DOHH2 (cell line): ENCODE data around the gene AGPAT1.

Experiments
- EZH2phosphoT487 ChIP-seq: fragments of 200-600 bp; sonication (generic); IDR thresholded peaks from 2 replicates; pipeline ENCODE4 v1.6.1; 2017; ENCODE audit warnings: borderline replicate concordance, mild to moderate bottlenecking, antibody characterized with exemption, low read length, moderate library complexity, mixed read lengths
- TF ChIP-seq, protein P1 (sequence below): fragments of 200-600 bp; sonication (generic); IDR thresholded peaks from one replicate; pipeline ENCODE4 v1.5.1; 2014; ENCODE audit warnings: antibody characterized with exemption, mild to moderate bottlenecking, low read depth, low read length; ENCODE audit not compliant: poor library complexity, severe bottlenecking

DNA sequence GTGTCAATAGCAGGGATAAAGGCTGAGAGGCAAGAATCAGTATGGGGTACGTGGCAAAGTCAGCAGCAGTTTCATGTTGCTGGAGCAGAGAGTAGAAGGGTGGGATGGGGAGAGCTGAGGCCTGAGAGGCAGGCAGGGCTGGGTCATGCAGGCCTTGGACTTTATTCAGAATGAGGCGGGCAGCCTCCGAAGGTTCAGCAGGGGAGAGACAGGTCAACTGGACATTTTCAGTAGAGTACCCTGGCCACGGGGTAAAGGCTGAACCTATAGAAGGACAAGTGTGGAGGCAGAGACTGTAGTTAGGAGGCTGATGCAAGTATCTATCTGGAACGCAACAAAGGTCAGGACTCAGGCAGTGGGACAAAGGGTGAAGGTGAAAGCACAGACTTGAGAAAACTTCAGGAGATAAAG is 34.3 kb upstream of the AGPAT1 start:
- TF ChIP-seq, protein P1, sequence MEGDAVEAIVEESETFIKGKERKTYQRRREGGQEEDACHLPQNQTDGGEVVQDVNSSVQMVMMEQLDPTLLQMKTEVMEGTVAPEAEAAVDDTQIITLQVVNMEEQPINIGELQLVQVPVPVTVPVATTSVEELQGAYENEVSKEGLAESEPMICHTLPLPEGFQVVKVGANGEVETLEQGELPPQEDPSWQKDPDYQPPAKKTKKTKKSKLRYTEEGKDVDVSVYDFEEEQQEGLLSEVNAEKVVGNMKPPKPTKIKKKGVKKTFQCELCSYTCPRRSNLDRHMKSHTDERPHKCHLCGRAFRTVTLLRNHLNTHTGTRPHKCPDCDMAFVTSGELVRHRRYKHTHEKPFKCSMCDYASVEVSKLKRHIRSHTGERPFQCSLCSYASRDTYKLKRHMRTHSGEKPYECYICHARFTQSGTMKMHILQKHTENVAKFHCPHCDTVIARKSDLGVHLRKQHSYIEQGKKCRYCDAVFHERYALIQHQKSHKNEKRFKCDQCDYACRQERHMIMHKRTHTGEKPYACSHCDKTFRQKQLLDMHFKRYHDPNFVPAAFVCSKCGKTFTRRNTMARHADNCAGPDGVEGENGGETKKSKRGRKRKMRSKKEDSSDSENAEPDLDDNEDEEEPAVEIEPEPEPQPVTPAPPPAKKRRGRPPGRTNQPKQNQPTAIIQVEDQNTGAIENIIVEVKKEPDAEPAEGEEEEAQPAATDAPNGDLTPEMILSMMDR, result no peak
- TF ChIP-seq EZH2phosphoT487, result no peak
